Measurements from ENCODE around the gene CGB2. TPM values are rescaled to one million over a fixed set of nuclear protein-coding genes. Genes with fewer than 3 reads are reported as not detected.
A peak's percentile ranks its signal among the peaks of the same experiment; 100 is the strongest.
"Not testable (repeated sequence)": the region's sequence is repeated elsewhere in the genome, so short reads cannot be mapped to it uniquely, and the experiment has no call there.

CGB2 gene
- total and polyA plus RNA-seq, 2 of the 4 experiments (the other 2 are of a cell fraction), result not detected

GRCh38 chr19:49036815-49037214 lies 5.1 kb downstream of the CGB2 start, which contains the start of gene CGB1:
Gene CGB1, minus strand, starts transcription at chr19:49036895. Its CDS starts 184 bp downstream, at chr19:49036711.
- H3K27ac ChIP-seq (ENCODE audit: insufficient read depth, low read length); CTCF ChIA-PET; POLR2A ChIA-PET (ENCODE audit: unreplicated experiment); BruUV-seq (replicated peaks); H3K23ac ChIP-seq (ENCODE audit: low read depth, low read length); H3K36me3 ChIP-seq (ENCODE audit: control insufficient read depth, insufficient read depth, low read length); H3K9me3 ChIP-seq (ENCODE audit: control insufficient read depth, insufficient read depth, low read length); H3K27me3 ChIP-seq (ENCODE audit: control insufficient read depth, insufficient read depth, low read length); H2BK120ac ChIP-seq (ENCODE audit: low read depth, low read length); in situ Hi-C loops (cut with MboI; ENCODE audit: low sequenced_read_pairs); dilution Hi-C loops (cut with HindIII; ENCODE audit: low sequenced_read_pairs, unreplicated experiment); H3K56ac ChIP-seq (ENCODE audit: extremely low read depth, insufficient read depth, low read length); H3K9me1 ChIP-seq (ENCODE audit: insufficient read depth, low read length); intact Hi-C loops (cut with micrococcal nuclease); H2AK9ac ChIP-seq (replicated peaks; ENCODE audit: low read depth, low read length, poor library complexity); H3K9ac ChIP-seq (ENCODE audit: low read depth, low read length); H3K4me3 ChIP-seq (ENCODE audit: insufficient read depth, low read depth, low read length); H2BK20ac ChIP-seq (ENCODE audit: low read depth, low read length); H4K91ac ChIP-seq (ENCODE audit: insufficient read depth, low read depth, low read length); H3K4ac ChIP-seq (ENCODE audit: low read depth, low read length); H2AK5ac ChIP-seq (ENCODE audit: low read depth, low read length); H3K14ac ChIP-seq (replicated peaks; ENCODE audit: low read depth, low read length); H3K4me1 ChIP-seq (ENCODE audit: control insufficient read depth, insufficient read depth, low read length); H4K20me1 ChIP-seq (ENCODE audit: insufficient read depth, low read length); H2BK15ac ChIP-seq (ENCODE audit: low read depth, low read length); ATAC-seq (ENCODE audit: low read depth); H4K5ac ChIP-seq (ENCODE audit: low read depth, low read length); H3K18ac ChIP-seq (ENCODE audit: low read depth, low read length); H2BK5ac ChIP-seq (ENCODE audit: low read depth, low read length, poor library complexity, severe bottlenecking); H4K8ac ChIP-seq (ENCODE audit: low read depth in 2 of 2, low read length in 2 of 2); H3K4me2 ChIP-seq (ENCODE audit: low read depth, low read length); H3K79me1 ChIP-seq (ENCODE audit: low read depth in 1 of 2, low read length in 2 of 2); DNase-seq; H2AFZ ChIP-seq (replicated peaks; ENCODE audit: low read length, poor library complexity): not testable (repeated sequence)
- peak; percentile 30 for TF ChIP-seq CTCF (conservative IDR thresholded peaks at IDR 0.05; ENCODE audit: low read depth, low read length)
- WGBS, 2 experiments (ENCODE audit: extremely low coverage in 2 of 2, insufficient read length in 1 of 2), result 80% methylated on average over 7 of the region's 18 CpGs; no CpG with 5 or more reads in 1 of the 2 experiments

- intact Hi-C loops (cut with micrococcal nuclease); H2AK9ac ChIP-seq (replicated peaks; ENCODE audit: low read depth, low read length, poor library complexity); H3K4me3 ChIP-seq (ENCODE audit: insufficient read depth, low read depth, low read length); H3K9me1 ChIP-seq (ENCODE audit: insufficient read depth, low read length); H3K36me3 ChIP-seq (ENCODE audit: control insufficient read depth, insufficient read depth, low read length); H3K79me1 ChIP-seq (ENCODE audit: low read depth in 1 of 2, low read length in 2 of 2); H3K56ac ChIP-seq (ENCODE audit: extremely low read depth, insufficient read depth, low read length); H4K20me1 ChIP-seq (ENCODE audit: insufficient read depth, low read length); H2BK5ac ChIP-seq (ENCODE audit: low read depth, low read length, poor library complexity, severe bottlenecking); in situ Hi-C loops (cut with MboI; ENCODE audit: low sequenced_read_pairs); H4K8ac ChIP-seq (ENCODE audit: low read depth in 2 of 2, low read length in 2 of 2); H3K23ac ChIP-seq (ENCODE audit: low read depth, low read length); dilution Hi-C loops (cut with HindIII; ENCODE audit: low sequenced_read_pairs, unreplicated experiment); H3K4me2 ChIP-seq (ENCODE audit: low read depth, low read length); POLR2A ChIA-PET (ENCODE audit: unreplicated experiment); H3K4me1 ChIP-seq (ENCODE audit: control insufficient read depth, insufficient read depth, low read length); H3K14ac ChIP-seq (replicated peaks; ENCODE audit: low read depth, low read length); H2AK5ac ChIP-seq (ENCODE audit: low read depth, low read length); H3K27ac ChIP-seq (ENCODE audit: insufficient read depth, low read length); H2AFZ ChIP-seq (replicated peaks; ENCODE audit: low read length, poor library complexity); H3K18ac ChIP-seq (ENCODE audit: low read depth, low read length); H4K91ac ChIP-seq (ENCODE audit: insufficient read depth, low read depth, low read length); H4K5ac ChIP-seq (ENCODE audit: low read depth, low read length); H3K27me3 ChIP-seq (ENCODE audit: control insufficient read depth, insufficient read depth, low read length); H2BK20ac ChIP-seq (ENCODE audit: low read depth, low read length); H3K9me3 ChIP-seq (ENCODE audit: control insufficient read depth, insufficient read depth, low read length); CTCF ChIA-PET; H2BK15ac ChIP-seq (ENCODE audit: low read depth, low read length); ATAC-seq (ENCODE audit: low read depth); DNase-seq; H3K9ac ChIP-seq (ENCODE audit: low read depth, low read length); BruUV-seq (replicated peaks): not testable (repeated sequence)
- WGBS, 2 experiments (ENCODE audit: extremely low coverage in 2 of 2, insufficient read length in 1 of 2), result no CpG with 5 or more reads among the region's 8 CpGs
- Histone ChIP-seq H2BK120ac (ENCODE audit: low read depth, low read length) (0 out of 2 replicates have a peak overlapping the region, but pooled peaks have one; percentile 32), H3K4ac (ENCODE audit: low read depth, low read length) (peak overlapping the region; percentile 7; the same call in 1 of the 2 replicates)
Measured at GRCh38 chr19:49038111-49038510, 6.4 kb downstream of the CGB2 start.

All from IMR-90 (cell line).